Suppressor macrophage (primary cell): ENCODE measurements around the gene NR3C2.

ENCODE experiments used
- DNase-seq, 4 experiments: peaks; one replicate each; pipeline ENCODE4 v3.0.0-alpha.2; 2020 to 2022

The NR3C2 gene

GRCh38 chr4:148310756-148311155, 131.5 kb downstream of the NR3C2 start:
- no peak for DNase-seq

GRCh38 chr4:148305751-148306150, 136.5 kb downstream of the NR3C2 start:
- DNase-seq, result no peak

GRCh38 chr4:148302416-148302815, 139.8 kb downstream of the NR3C2 start:
- no peak for DNase-seq

DNA sequence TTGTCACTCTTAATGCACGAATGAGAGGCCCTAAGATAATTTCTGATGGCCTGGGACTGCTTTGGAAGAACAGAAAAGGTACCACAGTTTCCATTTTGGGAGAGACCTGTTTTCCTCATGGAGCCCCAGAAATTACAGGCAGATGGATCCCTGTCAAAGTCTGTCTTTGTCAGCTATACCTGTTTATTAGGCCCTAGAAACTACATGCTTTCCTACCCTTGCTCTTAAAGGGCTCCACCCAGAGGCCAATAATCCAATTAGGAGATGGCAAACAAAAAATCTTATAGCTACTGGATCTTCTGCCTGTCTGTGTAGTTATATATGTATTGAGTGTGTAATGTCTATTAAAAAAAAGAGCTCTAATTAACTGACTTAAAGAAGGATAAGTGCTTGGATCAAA, 141.3 kb downstream of the NR3C2 start:
- DNase-seq, result no peak

- no peak for DNase-seq
These were observed 142.9 kb downstream of the NR3C2 start for GRCh38 chr4:148299337-148299736.

DNA sequence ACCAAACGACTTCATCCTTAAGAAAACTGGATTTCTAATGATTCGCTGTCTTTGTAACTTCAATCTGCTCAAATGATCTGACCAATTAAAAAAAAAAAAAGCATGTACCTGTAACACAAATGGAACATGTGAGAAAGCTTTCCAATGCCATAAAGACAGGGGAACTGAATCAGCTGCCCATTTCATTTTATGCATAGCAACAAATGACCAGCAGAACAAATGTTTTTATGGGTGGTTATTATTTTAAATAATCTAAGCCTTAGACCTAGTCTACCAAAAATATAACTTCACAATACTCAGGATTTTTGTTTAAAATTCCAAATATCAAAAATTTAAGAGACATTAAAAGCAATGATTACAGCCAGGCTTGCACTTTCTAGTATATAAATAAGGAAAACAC, 145.7 kb downstream of the NR3C2 start:
- DNase-seq, result no peak

DNA sequence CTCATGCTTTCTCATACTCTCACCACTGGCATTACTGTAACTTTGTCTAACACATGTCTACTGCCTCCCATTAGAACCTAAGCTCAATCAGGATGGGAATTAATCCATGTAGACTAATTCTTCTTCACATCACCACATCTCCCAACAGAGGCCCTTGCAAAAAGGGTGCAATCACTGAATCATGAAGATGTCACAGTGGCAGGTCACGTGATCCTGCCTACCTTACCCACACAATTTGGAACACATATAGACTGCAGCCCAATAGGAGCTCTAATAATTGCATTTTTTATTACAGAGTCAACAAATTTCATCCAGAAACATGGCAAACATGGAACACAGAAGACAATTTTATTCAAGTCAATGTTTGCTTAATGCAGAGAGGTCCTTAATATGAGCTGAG, 146.6 kb downstream of the NR3C2 start:
- no peak for DNase-seq

- no peak for DNase-seq
These were observed 148.6 kb downstream of the NR3C2 start for GRCh38 chr4:148293571-148293970.

DNA sequence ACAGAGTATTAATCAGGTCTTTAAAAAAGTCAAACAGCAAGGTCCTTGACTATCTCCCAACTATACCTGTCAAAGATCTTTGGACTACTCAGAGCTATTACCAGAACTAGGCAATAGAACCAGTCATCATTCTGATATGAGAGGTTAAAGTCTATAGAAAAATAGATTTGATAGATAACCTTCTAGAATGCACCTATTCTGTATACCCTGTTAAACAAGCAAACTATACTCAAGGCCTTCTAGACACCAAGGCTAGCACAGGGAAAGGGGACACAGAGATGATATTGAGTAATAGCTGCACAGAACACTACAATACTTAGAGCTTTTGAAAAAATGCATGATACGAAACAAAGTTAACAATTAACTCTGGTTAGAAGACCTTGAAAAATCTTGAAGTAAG, 149.5 kb downstream of the NR3C2 start:
- DNase-seq, result no peak

GRCh38 chr4:148289740-148290139, 152.5 kb downstream of the NR3C2 start:
- no peak for DNase-seq

GRCh38 chr4:148288448-148288847, 153.8 kb downstream of the NR3C2 start:
- DNase-seq, result no peak

GRCh38 chr4:148287111-148287510, 155.1 kb downstream of the NR3C2 start:
- no peak for DNase-seq

- no peak for DNase-seq
These were observed 156.2 kb downstream of the NR3C2 start for GRCh38 chr4:148286012-148286411.

GRCh38 chr4:148283665-148284064, 158.5 kb downstream of the NR3C2 start:
- DNase-seq, result no peak

GRCh38 chr4:148278310-148278709, 163.9 kb downstream of the NR3C2 start:
- DNase-seq, result no peak

DNA sequence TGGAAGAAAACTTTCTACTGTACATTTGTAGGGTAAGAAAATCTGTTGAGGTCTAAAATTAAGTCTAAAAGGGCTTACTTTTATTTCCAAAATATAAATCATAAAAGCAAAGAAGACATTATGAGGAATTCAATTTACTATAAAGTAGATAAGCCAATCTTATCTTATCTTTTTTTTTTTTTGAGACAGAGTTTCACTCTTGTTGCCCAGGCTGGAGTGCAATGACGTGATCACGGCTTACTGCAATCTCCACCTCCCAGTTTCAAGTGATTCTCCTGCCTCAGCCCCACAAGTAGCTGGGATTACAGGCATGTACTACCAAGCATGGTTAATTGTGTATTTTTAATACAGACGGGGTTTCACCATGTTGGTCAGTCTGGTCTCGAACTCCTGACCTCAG, 166.9 kb downstream of the NR3C2 start:
- no peak for DNase-seq

DNA sequence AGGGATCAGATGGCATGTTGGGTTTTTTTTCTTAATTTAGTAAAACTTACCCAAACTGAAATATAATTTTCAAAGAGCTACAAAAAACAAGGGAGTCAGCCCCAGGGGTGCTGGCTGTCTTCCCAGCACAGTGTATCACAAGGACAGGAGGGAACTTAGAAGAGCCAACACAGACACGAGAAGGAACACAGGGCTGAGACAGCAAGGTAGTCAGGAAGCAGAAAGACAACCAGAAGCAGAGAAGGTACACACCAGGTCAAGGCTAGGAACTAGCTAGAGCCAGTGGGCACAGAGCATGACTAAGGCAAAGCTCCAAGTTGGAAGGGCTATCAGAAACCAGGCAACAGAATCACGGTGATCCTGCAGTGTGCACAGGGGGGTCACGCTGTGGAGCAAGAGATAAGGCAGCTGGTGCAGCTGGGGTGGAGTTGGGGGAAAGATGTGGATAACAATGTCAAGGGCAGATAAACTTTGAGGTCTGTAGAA, 168.7 kb downstream of the NR3C2 start:
- DNase-seq, result no peak

- DNase-seq, result no peak
These were observed 171.0 kb downstream of the NR3C2 start for GRCh38 chr4:148271166-148271565.

DNA sequence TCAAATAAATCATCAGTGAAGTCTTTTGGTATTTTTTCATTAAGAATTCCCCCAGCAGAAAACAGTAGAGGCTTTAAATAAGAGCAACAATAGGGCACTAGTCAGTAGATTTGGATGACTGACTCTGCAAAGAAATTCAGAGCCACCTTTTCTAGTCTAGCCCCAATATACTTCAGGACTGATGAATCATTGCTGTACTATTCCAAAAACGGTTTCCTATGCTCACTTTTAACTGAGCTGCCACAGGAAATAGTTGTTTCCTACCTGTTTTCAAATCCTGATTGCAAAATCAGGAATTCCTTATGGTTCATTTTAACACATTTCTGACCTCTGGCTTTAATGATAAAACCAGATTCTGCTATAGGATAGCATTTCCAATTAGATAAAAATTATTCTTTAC, 171.6 kb downstream of the NR3C2 start:
- no peak for DNase-seq

GRCh38 chr4:148268835-148269234, 173.4 kb downstream of the NR3C2 start:
- no peak for DNase-seq

GRCh38 chr4:148266921-148267320, 175.3 kb downstream of the NR3C2 start:
- DNase-seq, result no peak

DNA sequence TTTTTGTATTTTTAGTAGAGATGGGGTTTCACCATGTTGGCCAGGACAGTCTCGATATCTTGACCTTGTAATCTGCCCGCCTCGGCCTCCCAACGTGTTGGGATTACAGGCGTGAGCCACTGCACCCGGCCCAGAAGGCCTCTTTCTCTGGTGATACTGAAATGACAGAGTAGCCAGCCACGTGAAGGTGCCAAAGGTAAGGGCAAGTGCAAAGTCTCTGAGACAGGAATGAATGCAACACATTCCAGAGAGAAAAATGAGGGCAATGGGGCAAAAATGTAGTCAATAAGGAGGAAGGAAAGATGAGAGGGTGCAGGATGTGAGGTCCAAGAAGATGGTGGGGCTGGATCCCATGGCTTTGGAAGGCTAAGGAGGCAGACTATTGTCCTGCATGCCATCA, 176.0 kb downstream of the NR3C2 start:
- no peak for DNase-seq

- no peak for DNase-seq
These were observed 176.6 kb downstream of the NR3C2 start for GRCh38 chr4:148265627-148266026.

GRCh38 chr4:148263802-148264201, 178.4 kb downstream of the NR3C2 start:
- no peak for DNase-seq

- DNase-seq, result no peak
These were observed 179.1 kb downstream of the NR3C2 start for GRCh38 chr4:148263127-148263526.

- no peak for DNase-seq
These were observed 180.4 kb downstream of the NR3C2 start for GRCh38 chr4:148261848-148262247.
